ENCODE measurements around the gene PTPRG. TPM values are rescaled to one million over a fixed set of nuclear protein-coding genes. Genes with fewer than 3 reads are reported as not detected.

The PTPRG gene
- total RNA-seq, 4 donors from 2014 or later, result 21.1 to 54.2 (median 30.6) TPM

- Histone ChIP-seq H3K4me3 (peak overlapping the region; percentile 42 to 58 (median 46)), H3K4me1 (no peaks in the 10 kb centered on the region), H3K36me3 (no peaks in the 10 kb centered on the region), H3K27ac (no peak overlapping the region), H3K9me3 (no peaks in the 10 kb centered on the region), H3K27me3 (peaks cover 5 to 14% (median 11%) of the 10 kb centered on the region in 3 donors)
- intact Hi-C loops (cut with DNase I; ENCODE audit: low total_unique reads), result no loop called here
- in situ Hi-C loops (cut with MboI; ENCODE audit: low sequenced_read_pairs in 4 of 4), result no loop called here
- peak; percentile 15 to 39 for DNase-seq
- TF ChIP-seq POLR2A (IDR thresholded peaks at IDR 0.05) (no peak), CTCF (IDR thresholded peaks at IDR 0.05 in 4 of 5, conservative IDR thresholded peaks at IDR 0.05 in 1 of 5) (no peak)
- ATAC-seq, result peak; percentile 24 to 52
These were observed 757.6 kb downstream of the PTPRG start for GRCh38 chr3:62318752-62319569.

GRCh38 chr3:62319570-62320243 is 758.3 kb downstream of the PTPRG start:
- ATAC-seq, result no peak
- Histone ChIP-seq H3K27me3 (peaks cover 5 to 14% (median 11%) of the 10 kb centered on the region in 3 donors), H3K36me3 (no peaks in the 10 kb centered on the region), H3K4me3 (peak overlapping the region in 3 of 4 donors; percentile 42 to 58 (median 51)), H3K9me3 (no peaks in the 10 kb centered on the region), H3K27ac (no peak overlapping the region), H3K4me1 (no peaks in the 10 kb centered on the region)
- TF ChIP-seq POLR2A (IDR thresholded peaks at IDR 0.05), result no peak
- TF ChIP-seq CTCF (IDR thresholded peaks at IDR 0.05 in 4 of 5, conservative IDR thresholded peaks at IDR 0.05 in 1 of 5), result no peak
- in situ Hi-C loops (cut with MboI; ENCODE audit: low sequenced_read_pairs in 4 of 4) (no loop called here), intact Hi-C loops (cut with DNase I; ENCODE audit: low total_unique reads) (no loop called here)
- DNase-seq, result no peak

- in situ Hi-C loops (cut with MboI; ENCODE audit: low sequenced_read_pairs in 4 of 4), result no loop called here
- Histone ChIP-seq H3K27me3 (peaks cover 0 to 8% (median 7%) of the 10 kb centered on the region in 3 donors), H3K36me3 (no peaks in the 10 kb centered on the region), H3K4me1 (no peaks in the 10 kb centered on the region), H3K27ac (no peak overlapping the region), H3K4me3 (no peak overlapping the region), H3K9me3 (no peaks in the 10 kb centered on the region)
- DNase-seq (no peak), ATAC-seq (no peak)
- intact Hi-C loops (cut with DNase I; ENCODE audit: low total_unique reads), result no loop called here
- TF ChIP-seq POLR2A (IDR thresholded peaks at IDR 0.05) (no peak), CTCF (IDR thresholded peaks at IDR 0.05 in 4 of 5, conservative IDR thresholded peaks at IDR 0.05 in 1 of 5) (no peak)
These were observed 761.9 kb downstream of the PTPRG start for GRCh38 chr3:62323241-62323640.

GRCh38 chr3:62325896-62326295 is 764.5 kb downstream of the PTPRG start:
- in situ Hi-C loops (cut with MboI; ENCODE audit: low sequenced_read_pairs in 4 of 4), result no loop called here
- no peaks in the 10 kb centered on the region for H3K36me3 ChIP-seq
- H3K4me3 ChIP-seq, result no peak overlapping the region
- no peak for DNase-seq
- H3K4me1 ChIP-seq, result no peaks in the 10 kb centered on the region
- ATAC-seq, result no peak
- no peak overlapping the region for H3K27ac ChIP-seq
- TF ChIP-seq POLR2A (IDR thresholded peaks at IDR 0.05), result no peak
- TF ChIP-seq CTCF (IDR thresholded peaks at IDR 0.05 in 4 of 5, conservative IDR thresholded peaks at IDR 0.05 in 1 of 5), result no peak
- H3K27me3 ChIP-seq, result no peaks in the 10 kb centered on the region
- intact Hi-C loops (cut with DNase I; ENCODE audit: low total_unique reads), result no loop called here
- no peaks in the 10 kb centered on the region for H3K9me3 ChIP-seq
